ENCODE data around the gene ARRDC1. TPM values are rescaled to one million over a fixed set of nuclear protein-coding genes. Genes with fewer than 3 reads are reported as not detected.

ARRDC1 gene
- total RNA-seq, 4 donors from 2014 or later, result 79.2 to 143 (median 85.8) TPM

DNA sequence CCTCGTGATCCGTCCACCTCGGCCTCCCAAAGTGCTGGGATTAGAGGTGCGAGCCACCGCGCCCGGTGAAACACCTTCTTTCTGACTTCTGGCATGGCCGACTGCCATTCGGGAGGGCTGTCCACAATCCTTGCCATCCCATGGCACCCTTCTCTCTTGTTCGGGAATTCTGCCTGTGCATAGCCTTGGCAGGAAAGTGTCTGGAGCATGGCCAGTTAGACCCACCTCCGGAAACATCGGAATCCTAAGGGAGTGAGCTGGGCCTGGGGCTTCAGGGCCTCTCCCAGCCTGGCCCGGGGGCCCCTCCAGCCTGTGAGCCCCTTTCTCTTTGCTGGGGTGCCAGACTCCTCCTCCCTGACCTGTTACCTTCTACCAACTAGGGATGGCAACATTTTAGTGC, 1.6 kb upstream of the ARRDC1 start:
- 54% methylated on average over 13 of the region's 13 CpGs for WGBS
- Histone ChIP-seq H3K9me3 (no peaks in the 10 kb centered on the region), H3K4me3 (no peak overlapping the region), H3K4me1 (peaks cover 35% of the 10 kb centered on the region), H3K27me3 (no peaks in the 10 kb centered on the region), H3K36me3 (no peaks in the 10 kb centered on the region), H3K27ac (no peak overlapping the region)
- DNase-seq (ENCODE audit: low spot score in 2 of 2), result no peak
- no peak for TF ChIP-seq EP300 (IDR thresholded peaks at IDR 0.05)
- TF ChIP-seq POLR2A (IDR thresholded peaks at IDR 0.05), result no peak

DNA sequence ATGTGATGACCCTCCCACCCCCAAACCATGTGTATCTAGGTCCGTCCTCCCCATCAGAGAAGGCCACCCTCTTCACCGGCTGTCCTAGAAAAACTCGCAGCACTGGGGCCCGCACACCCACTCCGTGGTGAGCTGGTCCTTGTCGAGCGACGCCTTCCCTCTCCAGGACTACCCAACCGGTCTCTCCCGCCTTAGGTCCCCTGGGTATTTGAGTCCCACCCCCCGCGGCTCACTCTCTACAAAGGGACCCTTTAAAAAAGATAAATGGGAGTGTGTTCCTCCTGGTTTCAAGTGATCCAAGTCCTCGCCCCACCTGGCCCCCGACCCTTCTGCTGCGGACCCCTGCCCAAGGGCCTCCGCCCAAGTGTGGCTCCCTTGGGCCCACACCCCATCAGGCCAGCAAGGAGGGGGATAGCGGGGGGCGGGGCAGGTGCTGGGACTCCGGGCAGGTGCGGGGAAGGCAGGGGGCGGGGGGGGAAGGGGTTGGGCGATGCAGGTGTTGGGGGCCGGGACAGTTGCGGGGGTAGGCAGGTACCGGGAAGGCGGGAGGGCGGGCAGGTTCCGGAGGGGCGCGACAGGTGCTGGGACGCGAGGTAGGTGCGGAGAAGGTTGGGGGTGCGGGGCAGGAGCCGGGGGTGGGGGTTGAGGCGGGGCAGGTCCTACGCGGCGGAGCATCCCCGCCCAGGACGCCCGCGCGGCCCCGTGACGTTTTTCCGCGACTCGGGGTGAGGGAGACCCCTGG, 970 bp upstream of the ARRDC1 start:
- Histone ChIP-seq H3K4me3 (peak overlapping the region; percentile 90), H3K36me3 (no peaks in the 10 kb centered on the region), H3K27me3 (no peaks in the 10 kb centered on the region), H3K4me1 (peaks cover 35% of the 10 kb centered on the region), H3K27ac (peak overlapping the region; percentile 67), H3K9me3 (no peaks in the 10 kb centered on the region)
- 15% methylated on average over 16 of the region's 49 CpGs for WGBS
- TF ChIP-seq EP300 (IDR thresholded peaks at IDR 0.05) (no peak), POLR2AphosphoS5 (IDR thresholded peaks at IDR 0.05) (no peak), CTCF (IDR thresholded peaks at IDR 0.05) (no peak), POLR2A (IDR thresholded peaks at IDR 0.05) (no peak)
- no peak for DNase-seq (ENCODE audit: low spot score in 2 of 2)

DNA sequence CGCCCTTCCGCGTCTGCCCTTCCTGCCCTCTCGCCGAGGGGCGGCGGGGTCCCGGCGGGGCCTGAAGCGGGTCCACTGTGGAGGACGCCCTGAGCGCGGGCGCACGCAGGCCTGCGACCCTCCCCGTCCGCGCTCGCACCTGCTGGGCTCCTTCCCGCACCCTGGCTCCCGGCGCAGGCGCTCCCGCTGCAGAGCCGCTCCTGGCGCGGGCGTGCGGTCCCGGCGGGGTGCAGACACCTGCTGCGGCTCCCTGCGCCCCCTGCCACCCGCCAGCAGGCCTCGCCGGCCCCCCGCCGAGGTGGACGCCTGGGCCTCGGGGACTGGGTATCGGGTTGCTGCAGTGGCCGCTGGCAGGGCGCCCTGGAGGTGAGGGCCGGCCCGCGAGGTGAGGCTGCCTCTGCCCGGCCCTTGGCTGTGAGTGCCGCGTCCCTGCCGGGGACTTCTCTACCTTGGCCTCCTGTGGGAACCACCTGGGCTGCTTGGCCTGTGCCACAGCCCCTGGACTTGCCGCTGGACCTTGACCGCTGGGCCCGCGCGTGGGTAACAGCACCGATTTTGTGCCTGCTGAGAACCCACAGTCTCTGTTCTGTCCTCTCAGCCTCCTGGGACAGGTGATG, 627 bp downstream of the ARRDC1 start:
- Histone ChIP-seq H3K27ac (peak overlapping the region; percentile 92), H3K9me3 (no peaks in the 10 kb centered on the region), H3K4me3 (peak overlapping the region; percentile 90), H3K4me1 (peaks cover 39% of the 10 kb centered on the region), H3K27me3 (no peaks in the 10 kb centered on the region), H3K36me3 (no peaks in the 10 kb centered on the region)
- WGBS, result no CpG with 5 or more reads among the region's 57 CpGs
- DNase-seq (ENCODE audit: low spot score in 2 of 2), result peak in 1 of 2 donors; percentile 76
- TF ChIP-seq POLR2A (IDR thresholded peaks at IDR 0.05), result no peak
- no peak for TF ChIP-seq EP300 (IDR thresholded peaks at IDR 0.05)
- no peak for TF ChIP-seq POLR2AphosphoS5 (IDR thresholded peaks at IDR 0.05)
- TF ChIP-seq CTCF (IDR thresholded peaks at IDR 0.05), result no peak

DNA sequence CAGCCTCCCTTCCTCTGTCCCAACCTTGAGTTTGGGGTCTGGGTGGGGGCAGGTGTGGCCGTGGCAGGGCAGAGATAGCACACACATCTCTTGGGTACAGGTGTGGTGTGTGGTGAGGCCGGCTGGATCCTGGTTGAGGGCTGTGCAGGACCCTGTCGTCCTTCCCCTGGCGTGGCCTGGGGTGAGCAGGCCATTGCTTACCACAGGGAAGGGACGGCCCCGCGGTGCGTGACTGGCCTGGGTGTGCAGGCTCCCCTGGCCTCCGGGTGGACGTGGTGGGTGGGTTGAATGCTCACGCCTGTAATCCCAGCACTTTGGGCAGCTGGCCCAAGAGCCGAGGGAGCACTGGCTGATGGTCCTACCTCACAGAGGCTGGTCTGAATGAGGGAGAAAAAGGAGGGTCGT, 1.2 kb downstream of the ARRDC1 start:
- peak in 1 of 2 donors; percentile 65 for DNase-seq (ENCODE audit: low spot score in 2 of 2)
- H3K4me1 ChIP-seq, result peaks cover 45% of the 10 kb centered on the region
- H3K36me3 ChIP-seq, result no peaks in the 10 kb centered on the region
- H3K27me3 ChIP-seq, result no peaks in the 10 kb centered on the region
- H3K9me3 ChIP-seq, result no peaks in the 10 kb centered on the region
- H3K27ac ChIP-seq, result peak overlapping the region; percentile 92
- H3K4me3 ChIP-seq, result peak overlapping the region; percentile 90
- no peak for TF ChIP-seq POLR2AphosphoS5 (IDR thresholded peaks at IDR 0.05)
- TF ChIP-seq CTCF (IDR thresholded peaks at IDR 0.05), result no peak
- no peak for TF ChIP-seq EP300 (IDR thresholded peaks at IDR 0.05)
- TF ChIP-seq POLR2A (IDR thresholded peaks at IDR 0.05), result no peak
- WGBS, result 20% methylated on average over 12 of the region's 13 CpGs

- Histone ChIP-seq H3K4me1 (peaks cover 51% of the 10 kb centered on the region), H3K4me3 (peak overlapping the region; percentile 90), H3K9me3 (no peaks in the 10 kb centered on the region), H3K27ac (no peak overlapping the region), H3K27me3 (no peaks in the 10 kb centered on the region), H3K36me3 (no peaks in the 10 kb centered on the region)
- 29% methylated on average over 13 of the region's 17 CpGs for WGBS
- DNase-seq (ENCODE audit: low spot score in 2 of 2), result peak in 1 of 2 donors; percentile 69
- TF ChIP-seq POLR2A (IDR thresholded peaks at IDR 0.05), result no peak
- no peak for TF ChIP-seq CTCF (IDR thresholded peaks at IDR 0.05)
- no peak for TF ChIP-seq EP300 (IDR thresholded peaks at IDR 0.05)
- TF ChIP-seq POLR2AphosphoS5 (IDR thresholded peaks at IDR 0.05), result no peak
Observed at GRCh38 chr9:137607141-137607857, 1.8 kb downstream of the ARRDC1 start.
